Ectodermal cell (in vitro differentiated cells): ENCODE measurements around the gene OBSCN.

Experiments used
- H3K27ac ChIP-seq: 2 replicates; pipeline ENCODE4 v1.7.0; 2013; ENCODE audit warnings: mild to moderate bottlenecking, low read depth, low read length; ENCODE audit not compliant: insufficient read depth, poor library complexity, severe bottlenecking
- H3K27me3 ChIP-seq: 2 replicates; pipeline ENCODE4 v1.7.0; 2013; ENCODE audit warnings: mild to moderate bottlenecking, low read length; ENCODE audit not compliant: insufficient read depth, control insufficient read depth, poor library complexity, severe bottlenecking
- H3K36me3 ChIP-seq: one replicate; pipeline ENCODE4 v1.7.0; 2013; ENCODE audit warnings: low read length; ENCODE audit not compliant: control insufficient read depth, insufficient read depth
- H3K4me1 ChIP-seq: one replicate; pipeline ENCODE4 v1.7.0; 2013; ENCODE audit warnings: low read length; ENCODE audit not compliant: control insufficient read depth, insufficient read depth
- H3K4me3 ChIP-seq: 2 replicates; pipeline ENCODE4 v1.7.0; 2013; ENCODE audit warnings: low read depth, low read length, control low read depth; ENCODE audit not compliant: insufficient read depth
- H3K9me3 ChIP-seq: 2 replicates; pipeline ENCODE4 v1.7.0; 2013; ENCODE audit warnings: mild to moderate bottlenecking, low read length, moderate library complexity; ENCODE audit not compliant: control insufficient read depth
- WGBS, 2 experiments: methylation state at CpG; one replicate each; pipeline ENCODE4 v1.1.7; 2013; ENCODE audit warnings: missing lambda C conversion rate in 2 of 2; 5-methylcytosine and 5-hydroxymethylcytosine counted together

Gene OBSCN

DNA sequence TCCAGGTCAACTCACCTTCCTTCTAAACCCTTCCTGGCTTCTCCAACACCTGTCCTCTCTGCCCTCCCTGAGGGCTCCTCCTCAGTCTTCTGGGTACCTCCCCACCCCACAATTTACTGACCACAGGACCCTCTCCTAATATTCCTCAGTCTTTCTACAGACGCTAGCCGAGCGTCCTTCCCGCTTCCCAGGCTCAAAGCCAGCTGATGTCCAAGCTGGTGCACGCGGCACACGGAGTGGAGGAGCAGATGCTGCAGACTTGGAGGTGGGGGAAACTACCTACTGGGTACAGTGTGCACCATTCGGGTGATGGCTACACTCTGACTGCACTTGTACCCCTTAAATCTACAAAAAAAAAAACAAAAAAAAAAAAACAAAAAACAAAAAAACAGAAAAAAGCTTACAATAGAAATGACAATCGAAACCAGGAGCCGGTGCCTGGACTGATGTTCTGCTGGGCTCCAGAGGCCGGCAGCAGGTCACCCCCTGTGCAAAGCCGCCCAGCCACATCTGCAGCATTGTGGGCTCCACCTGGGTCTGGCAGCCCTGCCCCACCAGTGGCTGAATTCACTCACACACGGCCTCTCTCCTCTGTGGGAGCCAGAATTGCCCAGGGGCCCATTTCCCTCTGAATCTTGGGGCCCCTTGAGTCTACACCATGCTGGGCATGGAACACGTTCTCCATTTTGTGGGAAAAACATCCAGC lies 191.8 kb downstream of the OBSCN start:
- WGBS, 2 experiments, result 94 to 95% methylated on average over 14 of the region's 14 CpGs
- Histone ChIP-seq H3K4me1 (peaks cover 4% of the 10 kb centered on the region), H3K4me3 (no peak overlapping the region), H3K36me3 (peaks cover 28% of the 10 kb centered on the region), H3K9me3 (no peaks in the 10 kb centered on the region), H3K27ac (no peak overlapping the region), H3K27me3 (no peaks in the 10 kb centered on the region)

DNA sequence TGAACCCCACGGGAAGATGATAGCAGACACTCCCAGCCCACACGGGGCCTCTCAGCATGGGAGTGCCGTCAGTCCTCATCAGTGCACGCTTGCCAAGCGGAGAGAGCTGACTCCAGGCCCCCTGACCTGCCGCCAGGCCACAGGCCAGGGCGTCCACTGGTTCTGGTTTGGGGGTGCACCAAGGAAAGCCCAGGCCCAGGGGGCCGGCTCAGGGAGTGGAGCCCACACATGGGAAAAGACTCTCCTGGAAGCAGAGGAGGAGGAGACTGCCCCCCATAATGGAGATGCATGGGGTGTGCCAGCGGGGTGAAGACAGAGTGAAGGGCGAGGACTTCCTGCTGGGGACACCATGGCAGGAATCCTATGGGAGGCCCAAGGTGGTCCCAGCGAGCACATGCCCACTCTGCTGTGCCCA lies 192.4 kb downstream of the OBSCN start:
- Histone ChIP-seq H3K4me1 (peaks cover 9% of the 10 kb centered on the region), H3K27ac (no peak overlapping the region), H3K9me3 (no peaks in the 10 kb centered on the region), H3K36me3 (peaks cover 24% of the 10 kb centered on the region), H3K4me3 (no peak overlapping the region), H3K27me3 (no peaks in the 10 kb centered on the region)
- 94 to 96% methylated on average over 11 of the region's 11 CpGs for WGBS, 2 experiments

DNA sequence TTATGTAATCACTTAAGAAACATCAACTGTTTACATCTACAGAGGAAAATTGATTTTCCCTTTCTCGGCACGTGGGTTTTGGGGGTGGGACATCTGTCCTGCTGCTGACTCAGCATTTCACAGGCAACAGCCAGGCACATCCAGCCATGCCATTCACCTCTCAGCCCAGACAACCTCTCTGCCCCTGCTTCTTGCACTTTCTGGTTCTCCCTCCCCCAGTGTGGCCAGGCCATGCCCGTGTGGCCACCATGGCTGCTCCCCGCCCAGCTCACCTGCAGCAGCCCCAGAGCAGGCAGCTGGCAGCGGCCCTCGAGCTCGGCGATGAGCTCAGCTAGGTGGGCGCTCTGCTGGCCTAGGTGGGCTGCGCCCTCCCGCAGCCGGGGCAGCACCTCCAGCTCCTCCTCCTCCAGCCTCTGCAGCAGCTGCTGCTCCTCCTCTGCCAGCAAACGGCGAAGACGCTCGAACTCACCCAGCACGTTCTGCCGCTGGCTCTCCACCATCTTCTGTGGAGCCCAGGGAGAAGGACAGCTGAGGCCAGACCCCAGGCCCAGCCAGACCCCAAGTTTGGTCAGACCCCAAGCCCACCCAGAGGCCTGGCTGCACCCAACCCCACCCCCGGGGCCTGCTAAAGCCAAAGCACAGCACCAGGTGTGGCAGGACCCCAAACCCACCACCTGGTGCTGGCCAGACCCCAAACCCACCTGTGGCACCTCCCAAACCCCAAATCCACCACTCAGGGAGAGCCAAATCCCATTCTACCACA lies 193.0 kb downstream of the OBSCN start:
- 93 to 96% methylated on average over 19 of the region's 19 CpGs for WGBS, 2 experiments
- Histone ChIP-seq H3K4me3 (no peak overlapping the region), H3K36me3 (peaks cover 24% of the 10 kb centered on the region), H3K9me3 (no peaks in the 10 kb centered on the region), H3K27me3 (no peaks in the 10 kb centered on the region), H3K4me1 (peaks cover 12% of the 10 kb centered on the region), H3K27ac (no peak overlapping the region)

GRCh38 chr1:228401782-228402640 lies 194.2 kb downstream of the OBSCN start:
- Histone ChIP-seq H3K36me3 (peaks cover 24% of the 10 kb centered on the region), H3K4me1 (peaks cover 12% of the 10 kb centered on the region), H3K4me3 (no peak overlapping the region), H3K27ac (no peak overlapping the region), H3K9me3 (no peaks in the 10 kb centered on the region), H3K27me3 (no peaks in the 10 kb centered on the region)
- 94% methylated on average over 14 of the region's 14 CpGs for WGBS, 2 experiments

DNA sequence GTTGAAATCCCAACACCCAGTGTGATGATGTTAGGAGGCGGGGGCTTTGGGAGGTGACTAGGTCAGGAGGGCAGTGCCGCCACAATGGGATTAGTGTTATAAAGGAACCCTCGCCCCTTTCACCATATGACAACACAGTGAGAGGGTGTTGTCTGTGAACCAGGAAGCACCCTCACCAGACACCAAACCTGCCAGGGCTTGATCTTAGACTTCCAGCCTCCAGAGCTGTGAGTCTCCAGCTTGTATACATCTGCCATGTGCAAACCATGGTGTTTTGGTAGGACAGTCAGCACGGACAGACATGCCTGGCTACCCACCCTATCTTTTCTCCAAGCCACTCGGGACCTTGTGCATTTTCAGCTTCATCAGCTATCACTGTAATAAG lies 194.8 kb downstream of the OBSCN start:
- Histone ChIP-seq H3K27me3 (no peaks in the 10 kb centered on the region), H3K9me3 (no peaks in the 10 kb centered on the region), H3K36me3 (peaks cover 21% of the 10 kb centered on the region), H3K4me3 (no peak overlapping the region), H3K27ac (no peak overlapping the region), H3K4me1 (peaks cover 16% of the 10 kb centered on the region)
- WGBS, 2 experiments, result 93 to 95% methylated on average over 4 to 5 of the region's 5 CpGs

DNA sequence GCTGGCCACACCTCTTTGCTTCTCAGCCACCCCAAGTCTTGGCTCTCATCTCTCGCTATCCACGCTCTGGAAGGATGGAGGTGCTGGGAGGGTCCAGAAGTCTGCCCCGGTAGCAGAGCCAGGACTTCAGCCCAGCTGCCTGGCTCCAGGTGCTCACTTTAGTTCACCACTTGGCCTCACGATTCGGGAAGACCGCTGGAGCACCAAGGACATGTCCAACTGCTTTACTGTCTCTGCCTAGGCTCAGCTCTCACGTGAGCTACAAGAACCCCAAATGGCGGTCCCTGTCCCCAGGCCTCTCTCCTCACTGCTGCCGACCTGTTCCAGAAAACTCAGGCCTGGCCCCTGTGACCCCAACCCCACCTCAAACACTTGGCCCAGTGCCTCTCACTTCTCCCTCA lies 195.4 kb downstream of the OBSCN start:
- no peaks in the 10 kb centered on the region for H3K9me3 ChIP-seq
- no peaks in the 10 kb centered on the region for H3K27me3 ChIP-seq
- no peak overlapping the region for H3K27ac ChIP-seq
- WGBS, 2 experiments, result 93 to 96% methylated on average over 9 of the region's 9 CpGs
- H3K4me3 ChIP-seq, result no peak overlapping the region
- H3K4me1 ChIP-seq, result peaks cover 22% of the 10 kb centered on the region
- peaks cover 17% of the 10 kb centered on the region for H3K36me3 ChIP-seq

DNA sequence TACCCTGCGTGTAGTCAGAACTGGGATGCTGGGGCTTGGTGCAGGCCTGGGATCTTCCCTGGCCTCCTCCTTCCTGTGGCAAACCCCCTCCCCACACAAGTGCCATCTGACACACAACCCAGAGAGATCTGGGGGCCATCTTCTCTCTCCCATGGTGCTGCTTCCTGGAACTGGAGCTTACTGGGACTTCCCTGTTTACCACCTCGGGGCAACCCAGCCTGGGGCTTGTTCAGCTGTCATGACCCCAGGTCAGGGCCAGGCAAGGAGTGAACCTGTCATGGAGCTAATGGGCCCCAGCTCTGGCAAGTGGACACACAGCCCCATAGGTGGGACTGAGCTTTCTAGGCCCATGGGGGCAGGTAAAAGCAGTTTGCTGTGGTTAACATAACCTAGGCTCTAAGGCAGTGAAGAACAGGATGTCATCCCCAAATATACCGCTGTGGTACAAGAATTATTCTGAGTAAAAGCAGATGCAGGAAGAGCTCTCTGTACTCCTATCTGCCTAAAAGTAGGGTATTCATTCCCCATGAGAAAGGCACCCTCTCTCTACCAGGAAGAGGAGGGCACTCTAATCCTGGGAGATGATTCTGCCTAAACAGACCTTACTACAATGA lies 196.4 kb downstream of the OBSCN start:
- Histone ChIP-seq H3K4me1 (peaks cover 27% of the 10 kb centered on the region), H3K36me3 (peaks cover 17% of the 10 kb centered on the region), H3K27ac (no peak overlapping the region), H3K9me3 (no peaks in the 10 kb centered on the region), H3K4me3 (no peak overlapping the region), H3K27me3 (no peaks in the 10 kb centered on the region)
- WGBS, 2 experiments, result 92 to 95% methylated on average over 3 of the region's 3 CpGs

GRCh38 chr1:228405200-228405978 lies 197.5 kb downstream of the OBSCN start:
- WGBS, 2 experiments, result 13 to 17% methylated on average over 11 of the region's 11 CpGs
- Histone ChIP-seq H3K27ac (no peak overlapping the region), H3K27me3 (no peaks in the 10 kb centered on the region), H3K36me3 (peaks cover 17% of the 10 kb centered on the region), H3K4me3 (peak overlapping the region; percentile 96), H3K4me1 (peaks cover 27% of the 10 kb centered on the region), H3K9me3 (no peaks in the 10 kb centered on the region)

DNA sequence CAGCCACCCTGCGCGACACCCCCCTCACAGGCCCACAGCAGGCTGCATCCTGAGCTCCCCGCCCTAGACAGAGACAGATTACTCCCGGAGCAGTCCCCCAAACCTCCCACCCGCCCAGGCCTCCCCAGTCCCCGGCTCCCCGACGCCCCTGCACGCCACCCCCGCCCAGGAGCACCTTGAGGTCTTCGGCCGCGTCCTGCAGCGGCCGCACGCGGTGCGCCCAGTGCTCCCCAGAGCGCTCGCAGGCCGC lies 198.1 kb downstream of the OBSCN start:
- H3K9me3 ChIP-seq, result no peaks in the 10 kb centered on the region
- no peak overlapping the region for H3K27ac ChIP-seq
- 0% methylated on average over 21 of the region's 21 CpGs for WGBS, 2 experiments
- peak overlapping the region; percentile 96 for H3K4me3 ChIP-seq
- H3K36me3 ChIP-seq, result peaks cover 17% of the 10 kb centered on the region
- H3K27me3 ChIP-seq, result no peaks in the 10 kb centered on the region
- peaks cover 27% of the 10 kb centered on the region for H3K4me1 ChIP-seq
